Upper lobe of left lung (tissue), 6 donors: ENCODE measurements around the gene MPRIP. TPM values are rescaled to one million over a fixed set of nuclear protein-coding genes. Genes with fewer than 3 reads are reported as not detected.
A peak's percentile ranks its signal among the peaks of the same experiment; 100 is the strongest.

ENCODE experiments used
- ATAC-seq, 2 donors: fragments of 200-7000 bp; cut with Tn5 transposase; one replicate each; pipeline ENCODE4 v1.9.1; 2022; ENCODE audit warnings: mild to moderate bottlenecking in 2 of 2, moderate library complexity in 2 of 2; ENCODE audit not compliant: low FRiP score in 2 of 2
- DNase-seq, 2 donors: peaks; one replicate each; pipeline ENCODE4 v3.0.0-alpha.2; 2019 to 2020
- H3K27ac ChIP-seq, 4 donors: fragments of 200-600 bp; sonication (generic); one replicate each; pipeline ENCODE4 v1.5.1; 2016 to 2019
- H3K27me3 ChIP-seq, 4 donors: fragments of 200-600 bp; sonication (generic); one replicate each; pipeline ENCODE4 v1.5.1; 2017 to 2019
- H3K36me3 ChIP-seq, 4 donors: fragments of 200-600 bp; sonication (generic); one replicate each; pipeline ENCODE4 v1.5.1; 2016 to 2019
- H3K4me1 ChIP-seq, 4 donors: fragments of 200-600 bp; sonication (generic); one replicate each; pipeline ENCODE4 v1.5.1; 2018 to 2019
- H3K4me3 ChIP-seq, 4 donors: fragments of 200-600 bp; sonication (generic); one replicate each; pipeline ENCODE4 v1.5.1; 2017 to 2019; ENCODE audit warnings: mild to moderate bottlenecking in 2 of 4, moderate library complexity in 1 of 4
- H3K9me3 ChIP-seq, 4 donors: fragments of 200-600 bp; sonication (generic); one replicate each; pipeline ENCODE4 v1.5.1; 2018 to 2019
- CTCF ChIP-seq, 6 experiments: fragments of 450-650 bp in 4 of 6; fragments of 200-600 bp in 2 of 6; sonication (generic) in 2 of 6; IDR thresholded peaks; one replicate each; pipeline ENCODE4 v1.5.1; 2016 to 2019; ENCODE audit warnings: antibody characterized with exemption in 6 of 6
- EP300 ChIP-seq, 4 donors: sonication (generic); formaldehyde crosslinking; IDR thresholded peaks; one replicate each; pipeline ENCODE4 v1.5.1; 2017; ENCODE audit warnings: antibody characterized with exemption in 4 of 4, control low read depth in 2 of 4
- POLR2A ChIP-seq, 4 donors: fragments of 450-650 bp; IDR thresholded peaks; one replicate each; pipeline ENCODE4 v1.5.1; 2016 to 2017; ENCODE audit warnings: antibody characterized with exemption in 4 of 4, mild to moderate bottlenecking in 2 of 4
- POLR2AphosphoS5 ChIP-seq, 2 donors: sonication (generic); formaldehyde crosslinking; IDR thresholded peaks; one replicate each; pipeline ENCODE4 v1.5.1; 2017; ENCODE audit warnings: antibody characterized with exemption in 2 of 2
- WGBS, 2 donors: methylation state at CpG; one replicate each; pipeline ENCODE4 v1.1.5; 2017 to 2018; 5-methylcytosine and 5-hydroxymethylcytosine counted together
- total RNA-seq, 6 donors: library from RNA; depleted of rRNA in 4 of 6; stranded (reverse); fragments of >200 nt in 4 of 6; gene quantifications; one replicate each; pipeline versions ENCODE4 v1.1.0 to v1.2.1, GENCODE V29; 2016 to 2021
- donor health status: DM: no; HTN: no; CAD: no; lungs with moderate emphysema.
- donor health status: DM: no; HTN: yes; CAD: no; lungs with severe emphysema.

The MPRIP gene
- total RNA-seq, 6 donors from 2014 or later, result 201 to 380 (median 285) TPM

- TF ChIP-seq POLR2A (IDR thresholded peaks at IDR 0.05), result no peak
- no peaks in the 10 kb centered on the region for H3K36me3 ChIP-seq
- 56 to 73% methylated on average over 3 to 10 of the region's 11 CpGs for WGBS, 2 donors
- no peaks in the 10 kb centered on the region for H3K27me3 ChIP-seq
- H3K4me3 ChIP-seq, result no peak overlapping the region
- peak overlapping the region; percentile 56 to 83 (median 64) for H3K27ac ChIP-seq
- no peaks in the 10 kb centered on the region for H3K9me3 ChIP-seq
- no peak for DNase-seq
- peaks cover 8 to 42% (median 18%) of the 10 kb centered on the region in 4 donors for H3K4me1 ChIP-seq
- no peak for ATAC-seq
Observed at GRCh38 chr17:17018021-17018441, 24.2 kb upstream of the MPRIP start.

DNA sequence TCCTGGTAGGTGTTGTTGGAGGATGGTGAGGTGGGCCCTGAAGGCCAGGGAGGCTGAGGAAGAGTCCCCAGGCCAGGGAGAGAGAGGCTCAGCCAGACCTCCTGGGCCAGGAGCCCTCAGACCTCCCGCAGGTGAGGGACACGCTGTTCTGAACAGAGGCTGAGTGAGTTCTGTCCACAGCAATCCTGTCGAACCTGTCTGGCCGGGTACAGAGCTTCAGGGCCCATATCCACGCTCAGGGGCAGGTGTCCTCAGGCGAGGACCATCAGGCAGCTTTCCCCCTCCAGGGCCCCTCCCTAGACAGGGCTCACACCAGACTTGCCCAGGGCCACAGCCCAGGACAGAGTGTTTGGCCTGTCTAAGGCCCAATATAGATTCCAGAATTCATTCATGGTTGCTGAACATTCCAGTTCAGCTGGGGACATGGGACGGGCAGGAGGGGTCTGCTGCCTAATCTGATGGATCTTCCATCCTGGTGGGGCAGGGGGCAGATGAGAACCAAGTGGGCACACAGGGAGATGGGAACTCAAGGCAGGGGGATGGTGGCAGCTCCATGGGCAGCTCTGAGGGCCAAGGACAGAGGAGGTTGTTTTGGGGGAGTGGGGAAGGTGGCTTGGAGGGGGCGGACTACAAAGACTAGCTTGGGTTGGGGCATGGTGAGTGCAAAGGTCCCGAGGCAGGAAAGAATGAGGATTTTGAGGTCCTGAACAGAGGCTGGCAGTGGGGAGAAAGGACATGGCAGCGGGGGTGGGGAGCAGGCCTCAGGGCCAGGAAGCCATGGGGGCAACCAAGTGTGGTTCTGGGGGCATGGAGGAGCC is 23.4 kb upstream of the MPRIP start:
- 86 to 91% methylated on average over 6 to 9 of the region's 10 CpGs for WGBS, 2 donors
- Histone ChIP-seq H3K4me3 (no peak overlapping the region), H3K9me3 (no peaks in the 10 kb centered on the region), H3K36me3 (no peaks in the 10 kb centered on the region), H3K27ac (peak overlapping the region; percentile 56 to 83 (median 64)), H3K27me3 (no peaks in the 10 kb centered on the region), H3K4me1 (peaks cover 8 to 42% (median 18%) of the 10 kb centered on the region in 4 donors)
- no peak for TF ChIP-seq POLR2A (IDR thresholded peaks at IDR 0.05)
- TF ChIP-seq EP300 (IDR thresholded peaks at IDR 0.05), result peak in 2 of 4 donors; percentile 92 to 97
- peak in 1 of 6 experiments; percentile 7 for TF ChIP-seq CTCF (IDR thresholded peaks at IDR 0.05)
- TF ChIP-seq POLR2AphosphoS5 (IDR thresholded peaks at IDR 0.05), result peak; percentile 57 to 79
- ATAC-seq (peak; percentile 24 to 75), DNase-seq (peak in 1 of 2 donors; percentile 93)

- TF ChIP-seq POLR2A (IDR thresholded peaks at IDR 0.05), result no peak
- no peak for ATAC-seq
- Histone ChIP-seq H3K4me3 (no peak overlapping the region), H3K4me1 (peaks cover 8 to 42% (median 18%) of the 10 kb centered on the region in 4 donors), H3K36me3 (no peaks in the 10 kb centered on the region), H3K27ac (peak overlapping the region; percentile 56 to 83 (median 64)), H3K9me3 (no peaks in the 10 kb centered on the region), H3K27me3 (no peaks in the 10 kb centered on the region)
- WGBS, 2 donors, result 75 to 84% methylated on average over 5 of the region's 5 CpGs
- DNase-seq, result no peak
Observed at GRCh38 chr17:17019430-17019762, 22.9 kb upstream of the MPRIP start.

GRCh38 chr17:17019891-17020456 is 22.3 kb upstream of the MPRIP start:
- no peaks in the 10 kb centered on the region for H3K27me3 ChIP-seq
- no peak overlapping the region for H3K4me3 ChIP-seq
- peaks cover 8 to 42% (median 18%) of the 10 kb centered on the region in 4 donors for H3K4me1 ChIP-seq
- no peaks in the 10 kb centered on the region for H3K36me3 ChIP-seq
- WGBS, 2 donors, result 87 to 91% methylated on average over 11 to 13 of the region's 13 CpGs
- DNase-seq (peak; percentile 44 to 68), ATAC-seq (peak in 1 of 2 donors; percentile 34)
- peak overlapping the region in 3 of 4 donors; percentile 61 to 83 (median 68) for H3K27ac ChIP-seq
- no peaks in the 10 kb centered on the region for H3K9me3 ChIP-seq
- TF ChIP-seq POLR2AphosphoS5 (IDR thresholded peaks at IDR 0.05) (no peak), EP300 (IDR thresholded peaks at IDR 0.05) (no peak), POLR2A (IDR thresholded peaks at IDR 0.05) (no peak), CTCF (IDR thresholded peaks at IDR 0.05) (no peak)

DNA sequence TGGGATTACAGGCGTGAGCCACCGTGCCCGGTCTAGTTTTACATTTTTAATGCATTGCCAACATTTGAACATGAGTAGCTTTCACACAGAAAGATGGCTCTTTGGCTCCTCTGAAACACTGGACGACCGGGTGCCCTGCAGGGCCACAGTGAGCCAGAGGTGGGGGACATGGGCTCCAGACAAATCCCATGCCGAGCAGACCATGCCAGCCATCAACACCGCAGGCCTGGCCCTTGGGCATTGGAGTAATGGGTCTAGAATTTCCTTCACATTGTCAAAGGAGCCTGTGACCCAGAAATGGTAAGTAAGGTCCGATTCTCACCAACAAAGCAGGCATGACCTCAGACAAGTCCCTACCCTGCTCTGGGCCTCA is 21.4 kb upstream of the MPRIP start:
- no peaks in the 10 kb centered on the region for H3K36me3 ChIP-seq
- no peak overlapping the region for H3K4me3 ChIP-seq
- H3K4me1 ChIP-seq, result peaks cover 8 to 42% (median 19%) of the 10 kb centered on the region in 4 donors
- TF ChIP-seq EP300 (IDR thresholded peaks at IDR 0.05), result no peak
- no peak for TF ChIP-seq POLR2A (IDR thresholded peaks at IDR 0.05)
- TF ChIP-seq POLR2AphosphoS5 (IDR thresholded peaks at IDR 0.05), result no peak
- no peak for TF ChIP-seq CTCF (IDR thresholded peaks at IDR 0.05)
- DNase-seq (no peak), ATAC-seq (no peak)
- WGBS, 2 donors, result 95 to 97% methylated on average over 7 to 8 of the region's 8 CpGs
- no peaks in the 10 kb centered on the region for H3K9me3 ChIP-seq
- peak overlapping the region; percentile 53 to 76 (median 64) for H3K27ac ChIP-seq
- H3K27me3 ChIP-seq, result no peaks in the 10 kb centered on the region
